ENCODE results near the gene DNAH2. TPM values are rescaled to one million over a fixed set of nuclear protein-coding genes. Genes with fewer than 3 reads are reported as not detected.

Gene DNAH2
- total and polyA plus RNA-seq, 2 donors (not counting 1 experiment from before 2014, with no cell fraction given): 0.08 to 0.17 TPM

- H3K36me3 ChIP-seq (ENCODE audit: control insufficient read depth, insufficient read depth, low read length): peaks cover 16% of the 10 kb centered on the region
- H3K4me2 ChIP-seq (ENCODE audit: extremely low read depth, insufficient read depth, low read length): no peak overlapping the region
- H3K9me3 ChIP-seq (ENCODE audit: control insufficient read depth, insufficient read depth, low read depth, low read length): peaks cover 1% of the 10 kb centered on the region
- no peak overlapping the region for H3K9ac ChIP-seq (ENCODE audit: insufficient read depth, low read length)
- no peaks in the 10 kb centered on the region for H3K27me3 ChIP-seq (ENCODE audit: control insufficient read depth, insufficient read depth, low read length)
- TF ChIP-seq EZH2 (IDR thresholded peaks at IDR 0.05; ENCODE audit: low read length, missing control alignments) (no peak), CTCF (conservative IDR thresholded peaks at IDR 0.05 in 1 of 2, IDR thresholded peaks at IDR 0.05 in 1 of 2; ENCODE audit: low read depth in 1 of 2, low read length in 2 of 2) (peak; percentile 18 to 50)
- no peaks in the 10 kb centered on the region for H3K79me2 ChIP-seq (ENCODE audit: control insufficient read depth, insufficient read depth, low read length)
- DNase-seq (ENCODE audit: low read depth in 2 of 2): peak in 1 of 2 donors; percentile 14
- H3K4me1 ChIP-seq (ENCODE audit: control insufficient read depth, extremely low read depth, insufficient read depth, low read length): no peaks in the 10 kb centered on the region
- no peak overlapping the region for H3K27ac ChIP-seq (ENCODE audit: insufficient read depth, low read length)
- H3K4me3 ChIP-seq (replicated peaks in 1 of 4; ENCODE audit: control extremely low read depth in 1 of 4, insufficient read depth in 1 of 4, low read depth in 3 of 4, low read length in 4 of 4): no peak overlapping the region
- no peak overlapping the region for H2AFZ ChIP-seq (ENCODE audit: low read length)
- H4K20me1 ChIP-seq (ENCODE audit: control insufficient read depth, extremely low read depth, insufficient read depth, low read length): no peaks in the 10 kb centered on the region
These were observed 44.3 kb upstream of the DNAH2 start for GRCh38 chr17:7673239-7673638.

- no peak overlapping the region for H3K4me3 ChIP-seq (replicated peaks in 1 of 4; ENCODE audit: control extremely low read depth in 1 of 4, insufficient read depth in 1 of 4, low read depth in 3 of 4, low read length in 4 of 4)
- H3K79me2 ChIP-seq (ENCODE audit: control insufficient read depth, insufficient read depth, low read length): no peaks in the 10 kb centered on the region
- TF ChIP-seq EZH2 (IDR thresholded peaks at IDR 0.05; ENCODE audit: low read length, missing control alignments): no peak
- TF ChIP-seq CTCF (conservative IDR thresholded peaks at IDR 0.05 in 1 of 2, IDR thresholded peaks at IDR 0.05 in 1 of 2; ENCODE audit: low read depth in 1 of 2, low read length in 2 of 2): no peak
- no peak overlapping the region for H3K27ac ChIP-seq (ENCODE audit: insufficient read depth, low read length)
- no peaks in the 10 kb centered on the region for H4K20me1 ChIP-seq (ENCODE audit: control insufficient read depth, extremely low read depth, insufficient read depth, low read length)
- peaks cover 16% of the 10 kb centered on the region for H3K36me3 ChIP-seq (ENCODE audit: control insufficient read depth, insufficient read depth, low read length)
- no peak overlapping the region for H2AFZ ChIP-seq (ENCODE audit: low read length)
- H3K4me2 ChIP-seq (ENCODE audit: extremely low read depth, insufficient read depth, low read length): no peak overlapping the region
- no peaks in the 10 kb centered on the region for H3K27me3 ChIP-seq (ENCODE audit: control insufficient read depth, insufficient read depth, low read length)
- H3K9me3 ChIP-seq (ENCODE audit: control insufficient read depth, insufficient read depth, low read depth, low read length): peaks cover 1% of the 10 kb centered on the region
- no peak for DNase-seq (ENCODE audit: low read depth in 2 of 2)
- H3K9ac ChIP-seq (ENCODE audit: insufficient read depth, low read length): no peak overlapping the region
- no peaks in the 10 kb centered on the region for H3K4me1 ChIP-seq (ENCODE audit: control insufficient read depth, extremely low read depth, insufficient read depth, low read length)
These were observed 42.6 kb upstream of the DNAH2 start for GRCh38 chr17:7674934-7675333.

- peaks cover 1% of the 10 kb centered on the region for H3K9me3 ChIP-seq (ENCODE audit: control insufficient read depth, insufficient read depth, low read depth, low read length)
These were observed 41.0 kb upstream of the DNAH2 start for GRCh38 chr17:7676533-7676932.

More at GRCh38 chr17:7676533-7676932, 41.0 kb upstream of the DNAH2 start:
- no peaks in the 10 kb centered on the region for H4K20me1 ChIP-seq (ENCODE audit: control insufficient read depth, extremely low read depth, insufficient read depth, low read length)
- no peaks in the 10 kb centered on the region for H3K27me3 ChIP-seq (ENCODE audit: control insufficient read depth, insufficient read depth, low read length)
- no peak overlapping the region for H3K9ac ChIP-seq (ENCODE audit: insufficient read depth, low read length)
- no peak for DNase-seq (ENCODE audit: low read depth in 2 of 2)
- H3K4me1 ChIP-seq (ENCODE audit: control insufficient read depth, extremely low read depth, insufficient read depth, low read length): no peaks in the 10 kb centered on the region
- no peak overlapping the region for H3K27ac ChIP-seq (ENCODE audit: insufficient read depth, low read length)
- H3K4me2 ChIP-seq (ENCODE audit: extremely low read depth, insufficient read depth, low read length): no peak overlapping the region
- H2AFZ ChIP-seq (ENCODE audit: low read length): no peak overlapping the region
- H3K4me3 ChIP-seq (replicated peaks in 1 of 4; ENCODE audit: control extremely low read depth in 1 of 4, insufficient read depth in 1 of 4, low read depth in 3 of 4, low read length in 4 of 4): no peak overlapping the region
- peaks cover 12% of the 10 kb centered on the region for H3K36me3 ChIP-seq (ENCODE audit: control insufficient read depth, insufficient read depth, low read length)
- TF ChIP-seq CTCF (conservative IDR thresholded peaks at IDR 0.05 in 1 of 2, IDR thresholded peaks at IDR 0.05 in 1 of 2; ENCODE audit: low read depth in 1 of 2, low read length in 2 of 2): no peak
- TF ChIP-seq EZH2 (IDR thresholded peaks at IDR 0.05; ENCODE audit: low read length, missing control alignments): no peak
- H3K79me2 ChIP-seq (ENCODE audit: control insufficient read depth, insufficient read depth, low read length): no peaks in the 10 kb centered on the region

Data from fibroblast of lung (primary cell).